ENCODE results near the gene TSTD1. TPM values are rescaled to one million over a fixed set of nuclear protein-coding genes. Genes with fewer than 3 reads are reported as not detected.

TSTD1 gene, protein sequence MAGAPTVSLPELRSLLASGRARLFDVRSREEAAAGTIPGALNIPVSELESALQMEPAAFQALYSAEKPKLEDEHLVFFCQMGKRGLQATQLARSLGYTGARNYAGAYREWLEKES
- 51.7 and 73.4 TPM in 2 replicates for total RNA-seq
- polyA plus RNA-seq (2012) = 36.5 TPM

DNA sequence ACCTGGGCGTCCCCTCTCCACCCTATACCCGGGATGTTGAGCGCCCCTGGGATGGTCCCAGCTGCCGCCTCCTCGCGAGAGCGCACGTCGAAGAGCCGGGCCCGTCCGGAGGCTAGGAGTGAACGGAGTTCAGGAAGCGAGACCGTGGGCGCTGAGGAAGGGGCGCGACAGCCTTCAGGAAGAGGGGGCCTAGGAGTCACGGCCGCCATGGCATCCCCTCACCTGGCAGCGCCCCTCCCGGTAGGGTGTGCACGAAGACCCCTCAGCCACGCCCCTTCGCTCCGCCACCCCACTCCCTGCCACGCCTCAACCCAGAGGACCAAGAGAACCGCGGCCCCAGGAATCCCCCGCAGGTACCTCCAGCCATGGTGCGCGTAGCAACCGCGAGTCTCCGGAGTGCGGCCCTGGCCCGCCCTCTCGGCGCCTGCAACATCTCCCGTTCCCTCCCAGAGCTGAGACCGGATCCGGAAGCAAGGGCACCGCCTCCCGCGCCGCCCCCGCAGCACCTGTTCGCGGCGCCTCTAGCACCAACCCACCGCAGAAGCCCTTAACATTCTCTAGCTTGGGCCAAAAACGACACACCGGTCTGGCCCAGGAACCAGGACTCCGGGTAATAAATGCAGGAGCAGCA lies at the start of gene TSTD1:
TSTD1 (minus strand) TSS at position 442 of the 631 bp plus-strand sequence; CDS start at position 367, 75 bp downstream.
- DNase-seq (ENCODE audit: low read depth) = peak; percentile 79

DNA sequence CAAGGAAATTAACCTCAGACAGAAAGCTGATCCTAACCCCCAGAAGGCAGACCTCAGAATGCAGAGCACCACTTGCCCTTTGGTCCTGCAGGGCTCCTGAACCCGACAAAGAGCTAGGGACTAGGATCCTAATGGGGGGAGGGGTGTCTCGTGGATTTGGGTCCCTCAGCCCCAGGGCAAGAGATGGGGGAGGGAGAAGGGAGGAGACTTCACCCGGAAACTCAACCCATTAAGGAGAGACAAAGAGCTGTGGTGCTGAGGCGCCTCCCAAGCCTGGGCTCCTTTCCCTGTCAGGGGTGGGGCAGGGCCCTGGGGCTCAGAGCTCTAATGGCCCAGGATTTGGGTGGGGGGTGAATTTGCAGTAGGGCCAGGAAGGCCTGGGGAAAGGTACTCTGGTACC lies 47.7 kb upstream of the TSTD1 start:
- DNase-seq (ENCODE audit: low read depth) = no peak

DNA sequence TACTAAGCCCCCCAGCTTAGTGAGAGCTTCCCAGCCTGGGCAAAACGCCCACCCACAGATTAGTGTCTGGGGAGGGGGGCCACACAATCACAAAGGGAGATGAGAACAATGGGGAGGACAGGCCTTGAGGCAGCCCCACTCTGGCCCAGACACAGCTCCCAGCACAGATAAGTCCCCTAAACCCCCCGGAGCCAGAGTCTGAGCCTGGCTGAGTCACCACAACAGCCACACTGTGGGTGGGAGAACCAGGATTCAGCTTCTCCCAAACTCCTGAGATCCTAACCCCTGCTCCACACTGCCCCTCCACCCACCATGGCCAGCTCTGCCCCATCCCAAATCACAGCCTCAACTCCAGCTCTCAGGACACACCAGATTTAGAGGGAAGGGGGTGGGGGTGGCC lies 46.4 kb upstream of the TSTD1 start:
- DNase-seq (ENCODE audit: low read depth) = no peak

DNA sequence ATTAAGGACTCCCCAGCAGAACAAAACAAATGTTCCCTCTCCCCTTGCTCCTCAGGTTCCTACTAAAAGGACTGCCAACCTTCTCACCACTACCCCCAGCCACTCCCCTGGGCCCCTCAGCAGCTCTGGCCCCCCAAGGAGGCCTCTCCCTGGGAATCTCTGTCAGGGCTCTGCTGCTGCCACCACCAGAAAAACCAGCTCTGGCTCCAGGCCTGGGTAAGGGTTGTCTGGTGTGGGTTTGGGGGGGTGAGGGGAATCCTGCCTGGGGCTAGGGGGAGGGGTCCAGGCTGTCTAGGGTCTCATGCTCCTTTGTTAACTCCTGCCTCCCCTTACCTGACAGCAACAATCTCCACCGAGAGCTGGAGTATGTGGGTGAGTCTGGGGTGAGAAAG lies 45.8 kb upstream of the TSTD1 start:
- DNase-seq (ENCODE audit: low read depth) = no peak

DNA sequence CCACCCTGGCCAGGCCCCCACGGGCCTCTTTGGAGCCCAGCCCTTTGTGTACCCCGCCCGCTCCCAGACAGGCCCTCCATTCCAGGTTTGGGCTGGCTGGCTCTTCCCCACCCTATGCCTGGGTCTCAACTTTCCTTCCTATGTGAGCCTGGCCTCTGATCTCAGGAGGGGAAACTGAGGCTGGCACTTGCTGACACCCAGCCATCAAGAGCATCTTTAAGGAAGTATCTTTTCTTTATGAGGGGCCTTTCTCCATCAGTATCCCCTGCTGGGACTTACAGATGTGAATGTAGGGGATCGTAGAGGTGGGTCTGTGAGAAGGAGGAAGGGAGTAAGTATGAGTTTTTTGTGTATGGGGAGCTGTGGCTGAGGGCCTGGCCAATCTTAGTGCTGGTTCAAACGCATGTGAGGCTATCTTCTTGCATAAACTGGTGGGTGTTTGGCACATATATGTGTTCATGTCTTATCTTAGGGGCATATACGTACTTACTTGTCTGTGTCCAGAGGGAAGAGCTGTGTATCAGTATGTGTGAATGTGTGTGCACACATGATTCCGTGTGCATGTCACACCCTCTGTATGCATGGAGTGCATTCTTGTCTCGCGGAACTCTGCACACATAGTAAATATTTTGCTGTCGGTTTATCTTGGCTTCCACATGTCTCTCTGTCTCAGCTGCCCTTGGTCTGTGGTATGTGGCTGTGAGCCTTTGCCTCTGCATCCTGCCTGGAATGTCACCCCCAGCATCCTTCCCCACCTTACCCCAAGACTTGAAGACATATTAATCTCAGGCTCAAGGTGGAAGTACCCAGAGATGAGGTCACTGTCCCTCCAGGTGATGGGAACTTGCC lies 45.2 kb upstream of the TSTD1 start:
- peak; percentile 37 for DNase-seq (ENCODE audit: low read depth)

DNA sequence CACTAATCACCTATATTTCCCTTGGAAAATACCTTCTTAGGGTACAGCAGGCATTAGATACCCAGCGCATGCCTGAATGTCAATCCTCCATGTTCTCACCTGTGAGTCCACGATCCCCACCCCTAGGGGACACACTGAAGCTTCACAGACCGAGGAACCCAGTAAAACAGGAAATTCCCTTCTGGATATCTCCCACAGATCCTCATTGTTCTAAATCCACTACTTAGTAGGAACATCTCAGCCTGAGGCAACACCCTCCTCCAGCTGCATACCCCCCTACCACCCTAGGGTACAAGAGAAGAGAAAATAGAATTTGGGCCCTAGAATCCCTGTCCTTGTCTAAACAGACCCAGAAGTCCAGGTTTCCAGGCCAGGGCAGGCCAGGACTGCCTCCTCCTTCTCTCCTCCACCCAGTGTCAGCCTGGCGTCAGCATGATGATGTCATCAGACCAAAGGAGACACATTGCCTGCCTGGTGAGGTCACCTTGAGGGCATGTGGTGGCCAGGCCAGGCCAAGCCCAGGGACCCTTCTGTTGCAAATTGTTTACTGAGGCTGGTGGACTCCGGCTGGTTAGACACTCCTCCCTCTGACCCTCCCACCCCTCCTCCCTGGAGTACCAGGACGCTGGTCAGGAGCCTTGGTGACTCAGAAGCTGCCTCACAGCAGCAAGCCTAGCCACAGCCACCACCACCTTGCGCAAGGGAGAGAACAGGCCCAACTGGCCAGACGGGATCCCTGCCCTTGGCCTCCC lies 44.4 kb upstream of the TSTD1 start:
- DNase-seq (ENCODE audit: low read depth) = peak; percentile 90

DNA sequence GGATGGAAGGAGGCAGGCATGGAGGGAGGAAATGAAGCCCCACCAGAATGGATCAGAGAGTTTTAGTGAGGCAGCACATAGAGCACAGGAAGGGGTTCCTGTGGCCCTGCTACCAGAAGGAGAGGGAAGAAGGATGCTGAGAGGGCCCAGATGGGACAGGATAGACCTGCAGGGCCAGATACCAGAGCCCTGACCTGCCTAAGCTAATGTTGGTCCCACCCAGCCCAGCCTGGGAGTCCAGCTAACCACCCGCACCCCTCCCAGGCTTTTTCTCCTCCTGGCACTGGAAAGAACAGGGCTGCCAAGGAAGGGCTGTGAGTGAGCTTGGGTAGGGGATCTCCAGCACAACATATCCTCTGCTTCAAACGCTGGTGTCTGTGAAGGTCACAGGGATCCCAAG lies 43.7 kb upstream of the TSTD1 start:
- no peak for DNase-seq (ENCODE audit: low read depth)

DNA sequence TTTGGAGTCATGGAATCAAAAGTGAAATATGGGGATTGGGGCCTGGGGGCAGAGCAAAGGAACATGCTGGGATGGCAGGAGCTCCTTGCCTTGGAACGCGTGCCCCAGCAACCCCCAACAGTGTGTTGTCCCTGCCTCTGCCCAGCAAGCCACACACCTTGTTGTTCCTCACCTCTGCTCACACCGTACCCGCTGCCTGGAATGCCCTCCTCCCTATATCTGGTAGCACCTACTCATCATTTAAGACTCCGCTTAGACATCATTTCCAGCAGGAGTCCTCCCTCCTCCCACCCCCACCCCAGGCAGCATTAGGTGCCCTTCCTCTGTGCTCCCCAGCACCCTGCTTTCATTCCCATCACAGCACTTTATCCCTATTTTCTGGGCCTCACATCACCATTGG lies 42.8 kb upstream of the TSTD1 start:
- DNase-seq (ENCODE audit: low read depth) = no peak

DNA sequence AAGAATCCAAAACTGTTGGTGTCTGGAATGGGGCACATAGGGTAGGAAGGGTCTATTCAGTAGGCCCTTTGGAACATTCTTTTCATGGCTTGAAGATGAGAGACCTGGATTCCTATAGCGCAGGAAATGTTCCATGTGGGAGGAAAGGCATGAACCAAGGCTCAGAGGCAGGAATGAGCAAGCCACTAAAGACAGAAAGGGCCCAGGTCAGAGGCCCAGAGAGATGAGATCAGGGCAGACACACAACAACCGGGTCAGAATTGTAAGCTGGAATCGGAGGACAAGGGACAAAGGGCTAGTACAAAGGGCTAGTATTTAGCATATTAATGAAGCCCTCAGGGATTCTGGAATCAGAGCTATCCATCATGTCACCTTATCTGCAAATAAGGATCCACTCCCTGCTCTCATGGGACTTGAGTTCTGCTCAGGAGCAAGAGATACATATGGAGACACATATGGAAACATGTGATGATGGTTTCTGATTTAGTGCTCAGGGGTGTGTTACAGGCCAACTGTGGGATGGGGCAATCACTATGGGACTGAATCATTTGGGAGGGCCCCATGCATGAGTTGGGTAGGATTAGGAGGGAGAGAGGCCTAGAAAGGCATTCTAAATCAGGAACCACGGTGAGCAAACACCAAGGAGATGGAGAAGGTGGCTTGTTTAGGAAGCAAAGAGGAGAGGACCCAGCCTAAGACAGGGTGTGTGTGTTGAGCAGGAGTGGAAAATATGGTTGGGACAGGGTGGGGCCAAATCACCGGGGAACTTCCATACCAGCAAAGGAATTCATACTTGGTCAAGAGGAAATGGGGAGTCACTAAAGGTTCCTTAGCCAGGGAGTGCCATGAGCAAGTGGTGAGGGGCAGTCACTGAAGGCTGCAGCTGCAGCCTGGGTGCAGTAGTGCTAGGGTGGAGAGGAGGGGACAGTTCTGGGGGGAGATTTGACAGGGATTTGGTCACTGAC lies 42.0 kb upstream of the TSTD1 start:
- no peak for DNase-seq (ENCODE audit: low read depth)

DNA sequence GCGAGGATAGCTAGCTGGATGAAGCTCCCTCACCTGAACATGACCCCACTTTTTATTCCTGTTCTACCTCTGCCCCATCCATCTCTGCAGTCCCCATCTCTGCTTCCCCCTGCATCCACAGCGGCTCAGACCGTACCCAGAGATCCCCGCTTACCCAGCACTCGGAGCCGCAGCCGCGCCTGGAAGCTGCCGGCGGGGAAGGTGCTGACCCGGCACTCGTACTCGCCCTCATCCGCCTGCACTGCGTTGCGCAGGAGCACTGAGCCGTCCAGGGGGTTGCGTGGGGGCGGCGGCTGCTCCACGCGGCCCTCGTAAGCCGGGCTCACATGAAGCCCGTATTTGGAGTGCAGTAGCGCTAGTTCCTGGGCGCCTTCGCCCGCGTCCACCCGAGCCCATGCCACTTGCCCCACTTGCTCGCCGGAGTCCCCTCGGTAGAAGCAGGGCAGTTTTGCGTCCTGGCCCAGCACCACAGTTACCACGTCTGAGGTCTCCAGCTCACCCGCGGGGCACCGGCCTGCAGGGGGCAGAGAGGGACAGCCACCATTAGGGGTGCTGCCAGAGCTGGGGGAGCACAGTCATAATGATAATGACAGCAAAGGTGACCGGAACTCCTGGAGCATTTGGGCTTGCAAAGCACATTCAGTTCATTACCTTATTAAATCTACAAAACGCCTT lies 40.8 kb upstream of the TSTD1 start:
- DNase-seq (ENCODE audit: low read depth) = no peak

DNA sequence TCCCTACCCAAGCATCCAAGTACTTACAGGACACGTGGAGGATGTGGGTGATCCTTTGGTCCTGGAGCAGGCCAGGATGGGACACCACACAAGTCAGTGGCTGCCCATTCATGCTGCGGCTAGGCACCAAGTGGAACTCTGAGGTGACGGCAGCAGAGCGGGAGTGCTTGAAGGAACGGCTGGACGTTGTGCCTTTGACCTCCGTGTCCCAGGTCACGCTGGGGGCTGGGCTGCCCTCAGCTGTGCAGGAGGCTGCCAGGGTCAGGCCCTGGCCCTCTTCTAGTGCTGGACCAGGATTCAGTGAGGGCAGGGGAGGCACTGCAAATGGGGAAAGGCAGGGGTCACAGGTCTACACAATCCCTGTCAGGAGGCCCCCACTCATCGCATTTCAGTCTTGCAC lies 38.7 kb upstream of the TSTD1 start:
- DNase-seq (ENCODE audit: low read depth) = no peak

DNA sequence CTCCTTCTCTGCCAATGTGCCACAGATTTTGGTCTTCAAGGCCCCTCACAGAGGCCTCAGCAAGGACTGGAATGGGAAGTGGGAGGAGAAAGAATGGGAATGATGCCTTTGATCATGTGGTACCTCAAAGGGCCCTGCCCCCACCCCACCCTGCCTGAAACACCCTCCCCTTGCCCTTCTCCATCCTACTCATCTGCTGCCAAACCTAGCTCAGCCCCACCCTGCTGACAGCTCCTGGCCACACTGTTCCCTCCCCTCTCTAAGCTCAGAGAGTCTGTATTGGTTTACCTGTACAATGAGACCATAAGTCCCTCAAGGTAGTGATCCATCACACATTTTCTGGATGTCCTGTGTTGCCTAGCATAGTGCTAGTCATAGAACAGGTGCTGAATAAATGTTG lies 37.6 kb upstream of the TSTD1 start:
- no peak for DNase-seq (ENCODE audit: low read depth)

DNA sequence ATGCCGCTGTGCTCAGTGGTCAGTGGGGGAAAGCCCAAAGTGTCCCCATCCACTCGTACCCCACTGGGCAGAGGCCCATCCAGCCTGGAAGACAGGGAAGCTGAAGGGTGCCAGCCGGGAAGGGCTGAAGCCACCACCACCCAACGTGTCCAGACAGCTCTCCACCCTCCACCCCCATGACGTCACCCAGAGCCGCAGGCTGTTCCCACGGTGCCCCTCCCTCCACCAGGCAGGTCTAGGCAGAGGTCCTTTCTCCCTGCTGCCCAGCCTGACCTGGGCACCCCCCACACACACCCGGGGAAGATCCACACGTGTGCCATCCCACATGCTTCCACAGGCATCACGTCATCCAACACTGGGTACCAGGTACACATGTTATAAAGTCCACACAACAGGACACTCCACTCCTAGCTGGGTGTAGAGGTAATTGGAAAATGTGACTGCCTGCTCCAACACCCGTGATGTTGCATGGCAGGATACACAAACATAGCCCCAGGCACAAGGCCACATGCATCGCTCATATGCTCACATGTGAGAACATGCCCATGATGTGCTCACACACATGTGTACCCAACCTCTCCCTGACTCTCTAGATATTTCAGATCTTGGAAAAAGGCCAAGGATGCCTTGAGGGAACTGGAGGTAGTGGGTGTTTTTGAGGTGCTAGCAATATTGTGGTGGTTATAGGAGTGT lies 36.1 kb upstream of the TSTD1 start:
- DNase-seq (ENCODE audit: low read depth) = no peak

DNA sequence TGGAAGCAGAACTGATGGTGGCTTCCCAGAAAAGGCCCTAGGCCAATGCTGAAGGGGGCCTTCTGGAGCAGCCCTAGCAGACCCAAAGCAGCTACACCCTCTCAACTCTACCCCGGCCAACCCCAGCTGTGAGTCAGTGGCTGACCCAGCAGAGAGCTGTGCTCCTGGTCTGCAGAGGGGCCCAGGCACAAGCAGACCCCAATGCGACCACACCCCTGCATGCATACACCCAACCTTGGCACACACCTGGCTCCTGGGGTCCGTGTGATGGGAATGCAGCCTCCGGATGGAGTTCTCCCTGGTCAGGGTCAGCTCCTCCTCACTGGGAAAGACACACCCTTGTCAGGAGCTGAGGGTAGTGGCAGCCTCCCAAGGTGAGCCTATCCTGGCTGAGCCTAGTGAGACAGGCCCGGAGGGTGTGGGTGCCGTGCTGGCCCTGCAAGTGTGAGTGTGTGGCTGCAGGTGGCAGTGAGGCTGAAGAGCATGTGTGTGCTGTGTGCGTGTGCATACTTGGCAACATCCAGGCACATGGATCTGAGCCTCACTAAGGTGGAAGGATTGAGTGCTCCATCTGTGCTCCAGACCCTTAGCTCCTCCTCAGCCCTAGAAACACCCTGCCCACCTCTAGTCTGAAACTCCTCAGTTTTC lies 34.8 kb upstream of the TSTD1 start:
- DNase-seq (ENCODE audit: low read depth) = no peak

DNA sequence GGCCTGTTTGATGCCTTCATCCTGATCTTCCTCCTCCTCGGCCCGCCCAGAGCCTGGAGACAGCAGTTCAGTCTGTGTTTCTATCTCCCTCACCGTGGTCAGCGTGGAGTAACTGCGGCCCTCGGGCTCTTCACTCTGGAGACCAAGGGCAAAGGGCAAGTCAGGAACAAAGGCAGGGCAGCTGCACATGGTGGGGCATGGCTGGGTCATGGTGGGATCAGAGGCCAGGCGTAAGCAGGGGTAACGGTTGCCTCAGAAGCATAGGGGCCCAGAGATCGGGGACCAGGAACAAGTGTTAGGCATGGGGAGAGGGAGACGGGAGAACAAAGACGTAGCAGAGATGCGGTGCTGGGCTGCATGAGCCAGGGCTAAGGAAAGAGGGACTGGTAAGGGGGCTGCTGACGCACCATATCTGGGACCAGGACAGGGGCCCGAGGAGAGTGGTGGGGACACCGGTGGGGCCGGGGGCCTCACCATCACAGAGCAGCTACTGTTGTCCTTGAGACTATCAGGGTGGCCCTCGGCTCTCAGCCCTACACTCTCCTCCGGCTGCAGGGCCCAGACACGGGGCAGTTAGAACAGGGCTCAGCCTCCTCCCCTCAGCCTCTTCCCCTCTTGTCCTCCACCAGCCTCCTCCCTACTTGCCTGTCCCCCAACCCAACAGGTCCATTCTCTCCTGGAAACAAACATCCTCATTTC lies 34.1 kb upstream of the TSTD1 start:
- no peak for DNase-seq (ENCODE audit: low read depth)

DNA sequence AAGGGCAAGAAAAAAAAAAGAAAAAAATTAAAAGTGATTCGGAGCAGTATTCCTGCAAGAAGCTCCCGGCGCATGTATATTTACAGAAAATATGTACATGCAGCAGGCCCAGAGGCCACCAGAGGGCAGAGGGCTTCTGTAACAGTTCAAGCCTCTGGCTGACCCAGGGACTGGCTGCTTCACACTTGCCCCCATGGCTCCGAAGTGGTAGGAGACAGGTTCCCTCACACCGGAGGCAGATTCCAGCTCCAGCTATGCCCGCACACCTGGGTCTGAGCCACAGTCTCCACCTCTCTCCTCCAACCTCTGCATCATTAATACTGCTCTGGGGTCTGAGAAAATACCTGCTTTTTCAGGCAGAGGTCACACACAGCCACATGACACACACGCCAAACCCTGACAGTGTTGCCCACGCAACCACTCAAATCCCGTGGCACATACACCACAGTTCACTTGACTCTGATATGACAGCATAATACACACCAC lies 33.2 kb upstream of the TSTD1 start:
- DNase-seq (ENCODE audit: low read depth) = peak; percentile 40

DNA sequence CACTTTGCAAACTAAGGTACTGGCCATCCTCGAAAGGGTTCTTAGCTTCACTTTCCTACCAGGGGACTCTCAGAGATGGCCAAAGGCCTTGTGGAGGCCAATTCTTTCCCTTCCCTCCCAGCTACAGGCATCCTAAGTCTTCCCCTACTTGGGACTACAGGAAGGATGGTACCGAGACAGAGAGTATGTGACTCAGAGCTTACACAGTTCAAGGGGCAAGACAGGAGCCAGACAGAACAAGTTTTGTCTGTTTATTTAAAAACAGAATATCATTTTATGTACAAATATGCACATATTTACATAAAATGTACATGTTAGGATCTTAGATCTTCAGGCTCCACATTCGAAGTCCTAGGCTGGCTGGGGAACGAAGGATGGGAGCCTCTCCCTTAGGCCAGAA lies 32.0 kb upstream of the TSTD1 start:
- no peak for DNase-seq (ENCODE audit: low read depth)

DNA sequence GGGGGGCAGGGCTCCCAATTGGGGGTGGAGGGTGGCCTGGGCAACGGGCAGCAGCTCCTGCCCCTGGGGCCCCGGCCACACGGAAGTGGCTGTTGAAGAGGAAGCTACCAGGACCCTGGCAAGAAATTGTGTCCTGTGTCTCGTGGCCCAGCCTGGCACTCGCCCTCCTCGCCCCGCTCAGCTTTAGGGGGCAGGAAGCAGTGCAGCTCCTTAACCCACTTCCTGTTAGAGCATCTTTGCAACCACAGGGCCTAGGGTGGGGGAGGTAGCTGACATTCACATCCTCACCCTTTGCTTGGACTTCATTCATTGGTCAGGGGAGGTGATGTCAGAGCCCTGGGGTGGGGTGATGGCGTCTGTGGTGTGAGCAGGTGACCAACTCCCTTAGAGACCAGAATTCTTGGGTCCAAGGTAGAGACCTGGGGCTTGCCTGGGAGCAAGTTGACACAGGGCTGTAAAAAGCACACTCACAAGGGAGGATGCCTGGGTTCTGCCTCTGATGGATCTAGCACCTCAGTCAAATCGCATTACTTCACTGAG lies 31.0 kb upstream of the TSTD1 start, which contains the start of gene ARHGAP30:
ARHGAP30 (minus strand) TSS at position 161 of the 540 bp plus-strand sequence. CDS start 267 bp downstream, outside the sequence.
- no peak for DNase-seq (ENCODE audit: low read depth)
